Epithelial cell of prostate (primary cell): ENCODE results near the gene GJA3.

Source experiments
- DNase-seq: peaks from one replicate; pipeline ENCODE4 v3.0.0-alpha.2; 2011; ENCODE audit warnings: low read depth, low spot score
- H3K27ac ChIP-seq: fragments of 450-650 bp; 2 replicates; pipeline ENCODE4 v1.5.1; 2017; ENCODE audit warnings: mild to moderate bottlenecking

Gene GJA3

GRCh38 chr13:20130652-20131051 lies 30.2 kb downstream of the GJA3 start:
- DNase-seq: no peak
- H3K27ac ChIP-seq: no peak overlapping the region

- DNase-seq: no peak
Measured at GRCh38 chr13:20130012-20130411, 30.8 kb downstream of the GJA3 start.

GRCh38 chr13:20129076-20129475 lies 31.8 kb downstream of the GJA3 start:
- DNase-seq: no peak
- H3K27ac ChIP-seq: no peak overlapping the region

More at GRCh38 chr13:20130012-20130411, 30.8 kb downstream of the GJA3 start:
- H3K27ac ChIP-seq: no peak overlapping the region

GRCh38 chr13:20128459-20128931 lies 32.4 kb downstream of the GJA3 start:
- DNase-seq: no peak
- H3K27ac ChIP-seq: no peak overlapping the region

- peak overlapping the region; percentile 46 for H3K27ac ChIP-seq
- DNase-seq: no peak
Measured at GRCh38 chr13:20127562-20128458, 33.0 kb downstream of the GJA3 start.

- DNase-seq: no peak
Measured at GRCh38 chr13:20127262-20127561, 33.6 kb downstream of the GJA3 start.

GRCh38 chr13:20126541-20127261 lies 34.2 kb downstream of the GJA3 start:
- no peak for DNase-seq
- no peak overlapping the region for H3K27ac ChIP-seq

More at GRCh38 chr13:20127262-20127561, 33.6 kb downstream of the GJA3 start:
- peak overlapping the region; percentile 46 for H3K27ac ChIP-seq

GRCh38 chr13:20125783-20126165 lies 35.1 kb downstream of the GJA3 start:
- no peak for DNase-seq
- H3K27ac ChIP-seq: no peak overlapping the region

GRCh38 chr13:20125129-20125782 lies 35.6 kb downstream of the GJA3 start:
- H3K27ac ChIP-seq: no peak overlapping the region
- no peak for DNase-seq

GRCh38 chr13:20124303-20124702 lies 36.5 kb downstream of the GJA3 start:
- no peak for DNase-seq
- no peak overlapping the region for H3K27ac ChIP-seq

GRCh38 chr13:20121159-20121525 lies 39.7 kb downstream of the GJA3 start:
- no peak for DNase-seq
- no peak overlapping the region for H3K27ac ChIP-seq

GRCh38 chr13:20119960-20120359 lies 40.9 kb downstream of the GJA3 start:
- no peak overlapping the region for H3K27ac ChIP-seq
- DNase-seq: no peak

- H3K27ac ChIP-seq: peak overlapping the region; percentile 37
- no peak for DNase-seq
Measured at GRCh38 chr13:20118268-20119140, 42.3 kb downstream of the GJA3 start.

GRCh38 chr13:20116213-20116612 lies 44.6 kb downstream of the GJA3 start:
- no peak for DNase-seq
- no peak overlapping the region for H3K27ac ChIP-seq

- DNase-seq: no peak
- H3K27ac ChIP-seq: no peak overlapping the region
Measured at GRCh38 chr13:20114066-20114610, 46.7 kb downstream of the GJA3 start.

- DNase-seq: no peak
Measured at GRCh38 chr13:20109037-20109436, 51.8 kb downstream of the GJA3 start.

GRCh38 chr13:20106742-20107141 lies 54.1 kb downstream of the GJA3 start:
- no peak overlapping the region for H3K27ac ChIP-seq
- DNase-seq: no peak

More at GRCh38 chr13:20109037-20109436, 51.8 kb downstream of the GJA3 start:
- no peak overlapping the region for H3K27ac ChIP-seq

GRCh38 chr13:20105161-20105689 lies 55.6 kb downstream of the GJA3 start:
- H3K27ac ChIP-seq: no peak overlapping the region
- DNase-seq: no peak

GRCh38 chr13:20102525-20103180 lies 58.2 kb downstream of the GJA3 start:
- no peak for DNase-seq

More at GRCh38 chr13:20102525-20103180, 58.2 kb downstream of the GJA3 start:
- H3K27ac ChIP-seq: no peak overlapping the region
